Spinal cord (tissue), 10 donors: ENCODE results near the gene SPECC1. TPM values are rescaled to one million over a fixed set of nuclear protein-coding genes. Genes with fewer than 3 reads are reported as not detected.
"Not testable (repeated sequence)": the region's sequence is repeated elsewhere in the genome, so short reads cannot be mapped to it uniquely, and the experiment has no call there.

Experiments
- DNase-seq, 6 donors: peaks; one replicate each; pipeline versions ENCODE4 v3.0.0 to v3.0.0-alpha.2; 2013 to 2015; ENCODE audit warnings: low spot score in 6 of 6, low read depth in 4 of 6
- H3K27ac ChIP-seq: one replicate; pipeline ENCODE4 v1.5.1; 2013; ENCODE audit warnings: low read depth, low read length, control low read depth
- H3K27me3 ChIP-seq: one replicate; pipeline ENCODE4 v1.6.1; 2013; ENCODE audit warnings: low read length; ENCODE audit not compliant: control insufficient read depth, insufficient read depth
- H3K36me3 ChIP-seq: one replicate; pipeline ENCODE4 v1.6.1; 2013; ENCODE audit warnings: low read length; ENCODE audit not compliant: control insufficient read depth, insufficient read depth
- H3K4me1 ChIP-seq: one replicate; pipeline ENCODE4 v1.6.1; 2013; ENCODE audit warnings: low read length; ENCODE audit not compliant: control insufficient read depth, insufficient read depth
- H3K4me3 ChIP-seq: one replicate; pipeline ENCODE4 v1.5.1; 2013; ENCODE audit warnings: low read depth, low read length, control low read depth
- H3K9me3 ChIP-seq: one replicate; pipeline ENCODE4 v1.6.1; 2013; ENCODE audit warnings: low read length; ENCODE audit not compliant: control insufficient read depth, insufficient read depth
- WGBS: methylation state at CpG from one replicate; pipeline ENCODE4 v1.1.5; 2013; ENCODE audit warnings: missing lambda C conversion rate; ENCODE audit not compliant: insufficient coverage; 5-methylcytosine and 5-hydroxymethylcytosine counted together
- polyA plus RNA-seq, 2 donors: library from polyadenylated mRNA; unstranded; fragments of 120-200 nt; gene quantifications; one replicate each; pipeline ENCODE4 v1.2.1, GENCODE V29; 2013; ENCODE audit not compliant: insufficient read length in 2 of 2
- total RNA-seq, 2 donors: library from RNA; depleted of rRNA in 1 of 2; stranded (reverse); fragments of 120-200 nt in 1 of 2; fragments of >200 nt in 1 of 2; gene quantifications; one replicate each; pipeline versions ENCODE4 v1.2.3 to v1.2.4, GENCODE V29; 2013 to 2014
- donor health status: healthy.

The SPECC1 gene
- total and polyA plus RNA-seq, 4 donors, result 45.6 to 52.1 (median 49.9) TPM

DNA sequence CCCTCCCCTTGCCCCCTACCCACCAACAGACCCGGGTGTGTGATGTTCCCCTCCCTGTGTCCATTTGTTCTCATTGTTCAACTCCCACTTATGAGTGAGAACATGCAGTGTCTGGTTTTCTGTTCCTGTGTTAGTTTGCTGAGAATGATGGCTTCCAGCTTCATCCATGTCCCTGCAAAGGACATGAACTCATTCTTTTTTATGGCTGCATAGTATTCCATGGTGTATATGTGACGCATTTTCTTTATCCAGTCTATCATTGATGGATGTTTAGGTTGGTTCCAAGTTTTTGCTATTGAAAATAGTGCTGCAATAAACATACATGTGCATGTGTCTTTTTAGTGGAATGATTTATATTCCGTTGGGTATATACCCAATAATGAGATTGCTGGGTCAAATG is 91.6 kb downstream of the SPECC1 start:
- H3K4me1 ChIP-seq, H3K27me3 ChIP-seq, H3K9me3 ChIP-seq, H3K36me3 ChIP-seq, H3K27ac ChIP-seq, DNase-seq, H3K4me3 ChIP-seq: not testable (repeated sequence)
- no CpG with 5 or more reads among the region's 3 CpGs for WGBS

DNA sequence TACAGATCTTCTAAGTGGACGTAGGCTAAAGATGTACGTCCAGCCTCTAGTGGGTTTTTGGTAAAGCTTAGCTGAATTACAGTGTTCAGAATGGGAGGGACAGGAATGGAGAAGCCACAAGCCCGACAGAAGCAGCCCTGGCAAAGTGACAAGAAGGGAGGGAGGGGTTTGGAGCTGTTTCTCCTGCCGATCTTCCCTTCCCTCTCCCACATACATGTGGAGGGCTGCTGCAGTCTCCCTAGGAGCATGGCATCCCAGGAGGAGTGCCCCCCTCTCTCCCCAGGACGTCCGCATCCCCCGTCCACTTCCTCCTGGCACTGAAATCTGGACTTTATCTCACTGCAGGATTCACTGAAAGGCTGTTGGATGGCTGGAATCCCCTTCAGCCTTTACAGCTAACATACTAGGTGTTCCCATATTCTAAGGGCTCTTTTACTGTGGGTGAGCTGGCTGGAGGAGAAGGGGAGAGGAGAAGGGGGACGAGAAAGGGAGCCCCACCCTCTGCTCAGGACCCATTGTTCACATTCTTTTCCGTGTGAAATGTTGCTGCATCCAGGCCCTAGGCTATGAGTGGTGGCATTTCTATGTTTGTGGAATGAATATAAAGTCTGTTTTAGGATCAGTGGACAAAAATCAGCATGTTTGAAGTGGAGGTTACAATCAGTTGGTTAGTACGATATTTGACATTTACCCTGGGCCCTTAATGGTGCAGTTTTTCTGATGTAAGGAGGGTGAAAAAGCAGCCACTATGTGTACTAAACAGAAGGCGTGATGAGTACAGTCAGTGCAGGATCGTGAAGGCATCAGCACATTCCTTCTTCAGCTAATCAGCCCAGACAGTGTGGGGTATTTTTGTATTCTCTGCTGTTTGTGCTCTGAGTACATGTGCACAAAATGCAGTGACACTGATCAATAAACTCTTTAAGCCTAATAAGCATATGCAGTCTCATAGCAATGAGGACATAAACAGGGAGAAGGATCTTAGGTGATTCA is 94.6 kb downstream of the SPECC1 start:
- WGBS, result 52% methylated on average over 4 of the region's 12 CpGs
- no peaks in the 10 kb centered on the region for H3K36me3 ChIP-seq
- no peak overlapping the region for H3K27ac ChIP-seq
- peaks cover 6% of the 10 kb centered on the region for H3K4me1 ChIP-seq
- no peaks in the 10 kb centered on the region for H3K9me3 ChIP-seq
- DNase-seq, result peak in 2 of 6 donors; percentile 46 to 48
- no peak overlapping the region for H3K4me3 ChIP-seq
- H3K27me3 ChIP-seq, result no peaks in the 10 kb centered on the region

DNA sequence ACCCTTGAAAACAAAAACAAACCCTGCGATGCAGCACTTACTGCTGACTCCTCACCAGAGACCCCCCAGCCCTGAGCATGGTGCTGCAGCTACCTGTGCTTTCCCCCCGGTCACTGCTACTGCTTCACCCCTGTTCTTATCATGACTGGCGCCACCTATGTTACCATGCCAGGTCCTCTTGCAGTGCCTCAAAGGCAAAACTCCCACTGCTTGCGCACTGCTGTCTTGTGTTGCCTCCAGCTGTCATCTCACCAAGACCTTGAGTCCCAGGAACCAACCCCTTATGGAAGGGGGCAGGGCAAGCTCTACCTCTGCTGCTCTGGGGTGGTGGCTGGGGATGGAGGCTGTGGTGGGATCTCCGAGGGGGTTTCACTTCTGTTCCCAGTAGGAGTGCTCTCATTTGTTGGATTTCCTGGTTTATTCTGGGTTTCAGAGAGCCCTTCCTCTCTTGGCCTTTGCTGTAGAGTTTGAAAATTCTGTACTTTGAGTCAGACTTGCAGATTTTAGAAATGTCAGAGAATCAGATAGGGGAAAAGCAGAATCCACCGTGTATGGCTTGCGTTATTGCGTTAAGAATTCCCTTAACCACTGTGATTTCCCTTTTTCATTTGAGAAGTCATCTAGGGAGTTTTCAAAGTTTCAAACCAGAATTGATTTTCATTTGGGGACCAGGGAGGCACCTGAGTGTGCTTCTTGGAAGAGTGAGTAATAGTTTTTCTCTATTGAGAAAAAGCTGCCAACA is 96.6 kb downstream of the SPECC1 start:
- H3K27ac ChIP-seq, result no peak overlapping the region
- 85% methylated on average over 5 of the region's 8 CpGs for WGBS
- H3K27me3 ChIP-seq, result no peaks in the 10 kb centered on the region

DNA sequence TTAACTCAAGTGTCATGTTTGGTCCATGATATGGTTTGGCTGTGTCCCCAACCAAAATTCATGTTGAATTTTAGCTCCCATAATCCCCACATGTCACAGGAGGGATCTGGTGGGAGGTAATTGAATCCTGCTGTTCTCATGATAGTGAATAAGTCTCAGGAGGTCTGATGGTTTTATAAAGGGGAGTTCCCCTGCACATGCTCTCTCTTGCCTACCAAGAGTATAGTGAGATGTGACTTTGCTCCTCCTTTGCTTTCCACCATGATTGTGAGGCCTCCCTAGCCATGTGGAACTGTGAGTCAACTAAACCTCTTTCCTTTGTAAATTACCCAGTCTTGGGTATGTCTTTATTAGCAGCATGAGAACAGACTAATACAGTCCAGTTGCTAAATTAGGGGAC is 97.3 kb downstream of the SPECC1 start:
- not testable (repeated sequence) for H3K27me3 ChIP-seq, DNase-seq, H3K9me3 ChIP-seq, H3K4me3 ChIP-seq, H3K27ac ChIP-seq, H3K36me3 ChIP-seq, H3K4me1 ChIP-seq

More for the DNA sequence above, 96.6 kb downstream of the SPECC1 start:
- no peak overlapping the region for H3K4me3 ChIP-seq
- DNase-seq, result no peak
- peaks cover 6% of the 10 kb centered on the region for H3K4me1 ChIP-seq
- peaks cover 4% of the 10 kb centered on the region for H3K36me3 ChIP-seq
- H3K9me3 ChIP-seq, result no peaks in the 10 kb centered on the region

DNA sequence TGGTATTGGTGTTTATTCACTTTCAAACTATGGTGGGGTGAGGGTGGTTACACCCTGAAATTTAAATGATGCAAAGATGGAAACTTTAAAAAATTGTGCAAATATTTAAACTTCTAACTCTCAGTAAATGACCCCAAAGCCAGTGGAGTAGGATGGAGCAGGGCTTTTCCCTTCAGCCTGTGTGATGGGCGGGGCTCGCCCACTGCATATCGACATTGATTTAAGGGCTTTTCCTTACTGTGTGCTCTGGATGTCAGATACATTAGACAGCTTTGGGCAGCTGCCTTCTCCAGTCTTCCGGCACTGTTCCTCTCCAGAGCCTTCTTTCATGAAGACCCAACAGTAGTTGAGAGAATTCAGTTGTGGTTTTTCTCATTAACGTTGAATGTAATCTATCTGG is 99.9 kb downstream of the SPECC1 start:
- Histone ChIP-seq H3K27ac (no peak overlapping the region), H3K27me3 (no peaks in the 10 kb centered on the region), H3K9me3 (no peaks in the 10 kb centered on the region), H3K36me3 (peaks cover 4% of the 10 kb centered on the region), H3K4me3 (no peak overlapping the region), H3K4me1 (no peaks in the 10 kb centered on the region)
- no peak for DNase-seq
- 95% methylated on average over 4 of the region's 5 CpGs for WGBS

DNA sequence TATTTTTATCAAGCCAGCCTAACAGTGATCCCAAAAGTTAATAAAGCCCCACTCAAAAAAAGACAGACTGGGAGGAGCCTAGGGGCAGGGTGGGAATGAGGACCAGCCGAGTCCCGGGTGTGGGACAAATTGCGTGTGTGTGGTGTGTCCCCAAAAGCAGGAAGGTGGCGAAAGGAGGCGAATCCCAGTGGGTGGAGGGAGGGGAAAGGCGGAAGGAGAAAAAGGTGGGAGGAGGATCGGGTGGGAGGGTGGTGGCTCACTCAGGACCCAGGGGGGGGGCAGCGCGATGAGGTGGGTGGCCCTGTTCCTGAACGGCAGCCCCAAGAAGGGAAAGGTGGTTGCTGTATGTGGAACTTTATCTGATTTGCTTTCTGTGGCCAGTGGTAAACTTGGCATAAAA is 102.4 kb downstream of the SPECC1 start:
- DNase-seq, result no peak
- peaks cover 4% of the 10 kb centered on the region for H3K36me3 ChIP-seq
- H3K9me3 ChIP-seq, result no peaks in the 10 kb centered on the region
- H3K4me3 ChIP-seq, result no peak overlapping the region
- WGBS, result 77% methylated on average over 10 of the region's 10 CpGs
- H3K27ac ChIP-seq, result no peak overlapping the region
- H3K27me3 ChIP-seq, result no peaks in the 10 kb centered on the region
- no peaks in the 10 kb centered on the region for H3K4me1 ChIP-seq

DNA sequence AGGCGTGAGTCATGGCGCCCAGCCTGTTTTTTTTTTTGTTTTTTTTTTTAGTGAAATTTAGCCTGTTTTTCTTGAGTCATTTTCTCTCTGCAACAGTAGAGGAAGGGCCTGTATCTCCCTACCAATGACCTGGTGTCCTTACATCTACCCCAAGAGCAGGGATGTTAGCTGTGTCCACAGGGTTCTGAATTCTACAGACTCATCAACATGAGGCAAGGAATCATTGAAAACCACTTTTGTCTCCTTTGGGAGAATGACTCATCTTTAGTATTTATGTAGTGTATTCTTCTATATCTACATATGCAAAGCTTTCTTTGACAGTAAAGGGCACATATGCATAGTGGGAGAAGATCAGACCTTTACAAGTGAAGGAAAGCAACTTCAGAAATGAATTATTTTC is 105.3 kb downstream of the SPECC1 start:
- WGBS, result no CpG with 5 or more reads among the region's 2 CpGs
- Histone ChIP-seq H3K4me1 (no peaks in the 10 kb centered on the region), H3K4me3 (no peak overlapping the region), H3K27ac (no peak overlapping the region), H3K27me3 (no peaks in the 10 kb centered on the region), H3K9me3 (no peaks in the 10 kb centered on the region), H3K36me3 (peaks cover 4% of the 10 kb centered on the region)
- no peak for DNase-seq

DNA sequence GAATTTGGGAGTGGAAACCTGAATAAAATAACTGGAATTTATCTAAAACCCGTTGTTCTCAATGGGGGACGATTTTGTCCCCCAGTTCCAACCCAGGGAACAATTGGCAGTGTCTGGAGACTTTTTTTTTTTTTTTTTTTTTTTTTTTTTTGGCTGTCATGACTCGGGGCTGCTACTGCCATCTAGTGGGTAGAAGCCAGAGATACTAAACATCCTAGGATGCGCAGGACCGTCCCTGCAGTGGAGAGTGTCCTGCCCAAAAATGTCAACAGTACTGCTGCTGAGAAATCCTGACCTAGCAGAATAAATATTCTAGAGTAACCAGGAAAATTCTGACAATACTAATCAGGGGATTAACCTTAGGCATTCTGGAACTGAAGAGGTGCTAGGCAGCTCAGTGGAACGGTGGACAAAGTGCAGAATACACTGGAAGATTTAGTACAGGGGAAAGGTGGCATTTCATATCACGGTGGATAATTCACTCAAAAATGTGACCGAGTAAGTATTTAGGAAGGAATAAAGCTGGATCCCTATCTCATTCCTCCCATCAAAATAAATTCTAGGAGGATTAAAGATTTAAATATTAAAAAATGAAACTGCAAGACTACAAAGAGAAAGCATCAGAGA is 107.6 kb downstream of the SPECC1 start:
- Histone ChIP-seq H3K4me1 (peaks cover 4% of the 10 kb centered on the region), H3K27me3 (no peaks in the 10 kb centered on the region), H3K36me3 (no peaks in the 10 kb centered on the region), H3K4me3 (no peak overlapping the region), H3K9me3 (no peaks in the 10 kb centered on the region), H3K27ac (no peak overlapping the region)
- DNase-seq, result peak in 5 of 6 donors; percentile 48 to 91 (median 66)
- WGBS, result 4% methylated on average over 3 of the region's 8 CpGs

DNA sequence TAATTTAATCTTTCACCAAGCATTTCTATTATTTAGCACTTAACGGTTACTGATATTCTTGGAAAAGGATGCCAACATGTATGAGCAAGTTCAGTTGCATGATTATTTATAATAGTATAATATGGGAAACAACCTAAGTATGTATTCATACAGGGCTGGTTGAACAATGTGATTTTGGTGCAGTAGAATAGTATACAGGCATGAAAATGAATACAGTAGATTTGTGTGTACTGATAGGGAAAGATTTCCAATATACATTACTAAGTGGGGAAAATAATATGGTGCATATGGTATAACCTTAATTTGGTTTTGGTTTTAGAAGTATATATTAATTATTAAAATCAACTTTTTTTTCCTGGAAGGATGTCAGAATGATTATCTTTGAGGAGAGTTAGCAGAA is 109.1 kb downstream of the SPECC1 start:
- Histone ChIP-seq H3K36me3 (no peaks in the 10 kb centered on the region), H3K4me1 (peaks cover 11% of the 10 kb centered on the region), H3K27ac (no peak overlapping the region), H3K27me3 (no peaks in the 10 kb centered on the region), H3K9me3 (no peaks in the 10 kb centered on the region), H3K4me3 (no peak overlapping the region)
- no peak for DNase-seq
- no CpG with 5 or more reads among the region's 1 CpG for WGBS
